Spleen (tissue), 11 donors: ENCODE data around the gene HOMER3. TPM values are rescaled to one million over a fixed set of nuclear protein-coding genes. Genes with fewer than 3 reads are reported as not detected.

Source experiments
- DNase-seq: peaks from one replicate; pipeline ENCODE4 v3.0.0-alpha.2; 2020
- H3K27ac ChIP-seq, 8 donors: fragments of 200-600 bp; sonication (generic) in 7 of 8; 1 replicate in 4 of 8; 2 replicates in 4 of 8; pipeline versions ENCODE4 v1.5.0 to v1.8.0; 2016 to 2021; ENCODE audit warnings: inconsistent platforms in 4 of 8, mild to moderate bottlenecking in 4 of 8, moderate library complexity in 1 of 8
- H3K27me3 ChIP-seq, 7 donors: fragments of 200-600 bp; sonication (generic) in 6 of 7; replicated peaks in 1 of 7; 1 replicate in 4 of 7; 2 replicates in 3 of 7; pipeline versions ENCODE4 v1.5.0 to v1.8.0; 2016 to 2021; ENCODE audit warnings: inconsistent platforms in 3 of 7, mild to moderate bottlenecking in 1 of 7
- H3K36me3 ChIP-seq, 6 donors: fragments of 200-600 bp; sonication (generic) in 5 of 6; 1 replicate in 4 of 6; 2 replicates in 2 of 6; pipeline versions ENCODE4 v1.5.0 to v1.8.0; 2016 to 2021; ENCODE audit warnings: inconsistent platforms in 2 of 6
- H3K4me1 ChIP-seq, 6 donors: fragments of 200-600 bp; sonication (generic) in 5 of 6; 1 replicate in 3 of 6; 2 replicates in 3 of 6; pipeline versions ENCODE4 v1.5.0 to v1.8.0; 2016 to 2021; ENCODE audit warnings: inconsistent platforms in 3 of 6
- H3K4me3 ChIP-seq, 8 donors: fragments of 200-600 bp; sonication (generic) in 7 of 8; 1 replicate in 4 of 8; 2 replicates in 4 of 8; pipeline versions ENCODE4 v1.5.0 to v1.8.0; 2016 to 2021; ENCODE audit warnings: inconsistent platforms in 4 of 8, mild to moderate bottlenecking in 4 of 8, moderate library complexity in 2 of 8
- H3K9me3 ChIP-seq, 8 donors: fragments of 200-600 bp; sonication (generic) in 7 of 8; 1 replicate in 4 of 8; 2 replicates in 4 of 8; pipeline versions ENCODE4 v1.5.0 to v1.8.0; 2016 to 2021; ENCODE audit warnings: inconsistent platforms in 4 of 8
- CTCF ChIP-seq, 11 experiments: fragments of 200-600 bp in 7 of 11; fragments of 450-650 bp in 4 of 11; sonication (generic) in 4 of 11; IDR thresholded peaks in 8 of 11; conservative IDR thresholded peaks in 3 of 11; 1 replicate in 7 of 11; 2 replicates in 4 of 11; pipeline versions ENCODE4 v1.4.0 to v1.8.0; 2016 to 2021; ENCODE audit warnings: antibody characterized with exemption in 11 of 11, inconsistent platforms in 4 of 11, mild to moderate bottlenecking in 1 of 11
- POLR2A ChIP-seq, 3 donors: fragments of 450-650 bp; IDR thresholded peaks; one replicate each; pipeline ENCODE4 v1.5.1; 2017; ENCODE audit warnings: antibody characterized with exemption in 3 of 3, mild to moderate bottlenecking in 1 of 3
- POLR2AphosphoS5 ChIP-seq, 3 donors: sonication (generic); formaldehyde crosslinking; IDR thresholded peaks; one replicate each; pipeline ENCODE4 v1.5.1; 2017; ENCODE audit warnings: antibody characterized with exemption in 3 of 3
- WGBS, 5 donors: extraction: QIAGEN DNeasy Blood & Tissue Kit in 3 of 5; methylation state at CpG; one replicate each; pipeline versions ENCODE4 v1.1.5 to v1.1.7; 2013 to 2018; 5-methylcytosine and 5-hydroxymethylcytosine counted together
- intact Hi-C: fragments of 100-400 bp; cut with DNase I; formaldehyde crosslinking; loops from one replicate; pipeline ENCODE4 v1.15.0; 2023; ENCODE audit warnings: low total_unique reads
- polyA plus RNA-seq, 3 donors: library from polyadenylated mRNA; stranded (reverse); fragments of 200-250 nt; gene quantifications; one replicate each; pipeline ENCODE4 v1.2.1, GENCODE V29; 2013
- total RNA-seq, 7 donors: library from RNA; depleted of rRNA in 3 of 7; stranded (reverse); fragments of >200 nt in 3 of 7; fragmentation: NEBNext Ultra II Directional in 4 of 7; extraction: Animal tissue kit (Norgen Biotek cat#: 25700) in 4 of 7; gene quantifications; one replicate each; pipeline versions ENCODE4 v1.1.0 to v1.2.1, GENCODE V29; 2016 to 2021
- donor health status: healthy with polysubstance abuse.
- donor health status: DM: no; HTN: no; CAD: no; lungs with moderate emphysema.
- donor health status: DM: no; HTN: no; CAD: no.
- donor health status: Bipolar disorder and iron deficiency.
- donor health status: healthy.
- donor health status: DM: no; HTN: no; CAD: no.
- donor health status: DM: yes; HTN: yes; CAD: no.

The HOMER3 gene
- total and polyA plus RNA-seq, 10 donors: 22.4 to 279 (median 86.5) TPM

- intact Hi-C loops: no loop called here
Measured at GRCh38 chr19:18941628-18942354, 774 bp upstream of the HOMER3 start.

GRCh38 chr19:18939922-18940768 lies 872 bp downstream of the HOMER3 start:
- H3K27me3 ChIP-seq: peaks cover 0 to 25% (median 5%) of the 10 kb centered on the region in 7 donors

More at GRCh38 chr19:18941628-18942354, 774 bp upstream of the HOMER3 start:
- H3K27me3 ChIP-seq: peaks cover 0 to 25% (median 5%) of the 10 kb centered on the region in 7 donors
- TF ChIP-seq CTCF (IDR thresholded peaks at IDR 0.05 in 8 of 11, conservative IDR thresholded peaks at IDR 0.05 in 3 of 11) (peak in 1 of 11 experiments; percentile 9), POLR2A (IDR thresholded peaks at IDR 0.05) (no peak)
- WGBS, 5 donors: 54 to 63% (median 58%) methylated on average over 18 of the region's 18 CpGs
- H3K9me3 ChIP-seq: no peaks in the 10 kb centered on the region
- H3K27ac ChIP-seq: peak overlapping the region in 6 of 8 donors; percentile 32 to 89 (median 64)
- peaks cover 0 to 21% (median 0%) of the 10 kb centered on the region in 6 donors for H3K36me3 ChIP-seq
- H3K4me3 ChIP-seq: peak overlapping the region in 3 of 8 donors; percentile 55 to 82 (median 59)
- DNase-seq: no peak
- H3K4me1 ChIP-seq: peaks cover 0 to 69% (median 33%) of the 10 kb centered on the region in 6 donors

GRCh38 chr19:18939163-18939562 lies 1.9 kb downstream of the HOMER3 start:
- Histone ChIP-seq H3K27ac (peak overlapping the region in 5 of 8 donors; percentile 72 to 89 (median 82)), H3K27me3 (peaks cover 0 to 26% (median 5%) of the 10 kb centered on the region in 7 donors), H3K36me3 (peaks cover 0 to 45% (median 0%) of the 10 kb centered on the region in 6 donors), H3K4me1 (peaks cover 0 to 52% (median 26%) of the 10 kb centered on the region in 6 donors), H3K4me3 (peak overlapping the region in 6 of 8 donors; percentile 43 to 82 (median 57)), H3K9me3 (no peaks in the 10 kb centered on the region)
- 69 to 91% (median 79%) methylated on average over 3 of the region's 3 CpGs for WGBS, 5 donors
- no peak for TF ChIP-seq POLR2A (IDR thresholded peaks at IDR 0.05)
- TF ChIP-seq CTCF (IDR thresholded peaks at IDR 0.05 in 8 of 11, conservative IDR thresholded peaks at IDR 0.05 in 3 of 11): no peak
- TF ChIP-seq POLR2AphosphoS5 (IDR thresholded peaks at IDR 0.05): no peak
- intact Hi-C loops: no loop called here
- no peak for DNase-seq

More at GRCh38 chr19:18939922-18940768, 872 bp downstream of the HOMER3 start:
- 1 to 4% (median 2%) methylated on average over 21 to 47 of the region's 47 CpGs for WGBS, 5 donors
- peak overlapping the region in 7 of 8 donors; percentile 65 to 89 (median 82) for H3K27ac ChIP-seq
- peak overlapping the region; percentile 43 to 82 (median 54) for H3K4me3 ChIP-seq
- intact Hi-C loops: no loop called here
- TF ChIP-seq POLR2AphosphoS5 (IDR thresholded peaks at IDR 0.05): peak in 2 of 3 donors; percentile 35 to 37
- no peak for TF ChIP-seq CTCF (IDR thresholded peaks at IDR 0.05 in 8 of 11, conservative IDR thresholded peaks at IDR 0.05 in 3 of 11)
- H3K4me1 ChIP-seq: peaks cover 0 to 62% (median 30%) of the 10 kb centered on the region in 6 donors
- H3K9me3 ChIP-seq: no peaks in the 10 kb centered on the region
- peaks cover 0 to 37% (median 0%) of the 10 kb centered on the region in 6 donors for H3K36me3 ChIP-seq
- peak; percentile 83 for DNase-seq
